ENCODE results near the gene PLXND1. TPM values are rescaled to one million over a fixed set of nuclear protein-coding genes. Genes with fewer than 3 reads are reported as not detected.

Gene PLXND1
- total RNA-seq, 1 experiment from 2014 or later: 47.3 TPM

- ChIA-PET CTCF (no interaction called here), POLR2A (no interaction called here), RAD21 (ENCODE audit: low non-redundant PET in 1 of 2, low total read pairs in 2 of 2, uncharacterized antibody in 2 of 2, unreplicated experiment in 2 of 2) (no interaction called here)
- Histone ChIP-seq H3K36me3 (ENCODE audit: control insufficient read depth in 1 of 2, insufficient read depth in 2 of 2, low read length in 2 of 2) (no peaks in the 10 kb centered on the region; a peak in 1 of 4 replicates), H3K27ac (ENCODE audit: low read depth, low read length) (no peak overlapping the region), H3K4me1 (ENCODE audit: control insufficient read depth in 1 of 2, insufficient read depth in 2 of 2, low read length in 2 of 2) (no peaks in the 10 kb centered on the region), H3K9me3 (ENCODE audit: control insufficient read depth in 1 of 2, insufficient read depth in 1 of 2, low read depth in 1 of 2, low read length in 2 of 2) (no peaks in the 10 kb centered on the region), H2AFZ (ENCODE audit: low read depth, low read length, poor library complexity, severe bottlenecking) (no peak overlapping the region), H4K20me1 (ENCODE audit: insufficient read depth) (no peaks in the 10 kb centered on the region), H3K4me3 (replicated peaks in 1 of 2; ENCODE audit: low read depth in 1 of 2, low read length in 2 of 2) (no peak overlapping the region), H3K9me2 (ENCODE audit: insufficient read depth) (no peaks in the 10 kb centered on the region), H3K4me2 (ENCODE audit: low read length) (no peak overlapping the region), H3K79me2 (ENCODE audit: insufficient read depth, low read length) (no peaks in the 10 kb centered on the region), H3K27me3 (ENCODE audit: insufficient read depth, low read length) (no peaks in the 10 kb centered on the region), H3K9ac (ENCODE audit: low read length) (no peak overlapping the region)
- ATAC-seq (no peak), DNase-seq (ENCODE audit: low read depth, low spot score) (no peak)
- no TSS peak for BruUV-seq (replicated peaks)
- intact Hi-C loops (cut with micrococcal nuclease): no loop called here
- TF ChIP-seq TCF7L2 (IDR thresholded peaks at IDR 0.05; ENCODE audit: borderline replicate concordance, extremely low read depth, insufficient read depth, insufficient read length): no peak
- TF ChIP-seq YY1 (IDR thresholded peaks at IDR 0.05; ENCODE audit: extremely low read depth, insufficient replicate concordance, low read depth, low read length): no peak
- no peak for TF ChIP-seq ATF3 (IDR thresholded peaks at IDR 0.05)
- no peak for TF ChIP-seq CTCF (IDR thresholded peaks at IDR 0.05 in 2 of 3, conservative IDR thresholded peaks at IDR 0.05 in 1 of 3; ENCODE audit: borderline replicate concordance in 1 of 3, insufficient read depth in 1 of 3, low read depth in 2 of 3, low read length in 2 of 3)
Observed at GRCh38 chr3:129575997-129576384, 30.5 kb downstream of the PLXND1 start.

DNA sequence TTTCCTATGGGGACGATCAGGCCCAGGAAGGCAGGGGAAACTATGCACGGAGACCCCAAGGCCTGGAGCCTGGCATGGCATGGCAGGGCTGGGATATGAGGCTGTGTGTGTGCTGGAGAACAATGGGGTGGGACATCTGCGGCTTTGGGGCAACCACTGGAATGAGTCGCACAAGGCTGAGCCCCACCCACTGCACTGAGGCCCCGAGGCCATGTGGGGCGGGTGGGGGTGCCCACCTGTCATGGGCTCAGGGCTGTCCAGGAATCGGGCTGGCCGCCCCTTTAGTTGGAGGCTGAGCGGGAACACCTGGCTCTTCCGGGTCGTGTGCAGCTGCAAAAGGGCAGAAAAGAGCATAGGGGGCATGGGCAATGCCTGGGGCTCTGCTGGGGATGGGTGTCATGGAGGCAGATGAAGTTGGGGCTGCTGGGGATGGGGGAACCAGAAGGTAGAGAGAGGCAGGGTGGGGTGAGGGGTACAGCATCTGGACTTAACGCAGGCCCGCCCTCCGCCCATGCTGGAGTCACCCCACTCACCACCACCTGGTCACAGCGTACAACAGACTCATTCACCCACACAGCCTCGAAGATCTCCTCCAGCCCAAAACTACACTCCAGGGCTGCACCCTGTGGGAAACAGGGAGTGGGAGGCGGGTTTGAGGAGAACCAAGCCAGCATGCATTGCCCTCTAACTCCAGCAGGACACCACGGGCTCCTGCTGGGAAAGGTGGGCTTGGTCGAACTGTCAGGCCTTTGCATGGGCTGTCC lies 31.1 kb downstream of the PLXND1 start:
- TF ChIP-seq SIN3A (IDR thresholded peaks at IDR 0.05; ENCODE audit: low read depth): no peak
- TF ChIP-seq EZH2phosphoT487 (IDR thresholded peaks at IDR 0.05; ENCODE audit: borderline replicate concordance): no peak
- no peak for TF ChIP-seq ELF1 (IDR thresholded peaks at IDR 0.05; ENCODE audit: borderline replicate concordance, low read depth)
- TF ChIP-seq, protein P1, sequence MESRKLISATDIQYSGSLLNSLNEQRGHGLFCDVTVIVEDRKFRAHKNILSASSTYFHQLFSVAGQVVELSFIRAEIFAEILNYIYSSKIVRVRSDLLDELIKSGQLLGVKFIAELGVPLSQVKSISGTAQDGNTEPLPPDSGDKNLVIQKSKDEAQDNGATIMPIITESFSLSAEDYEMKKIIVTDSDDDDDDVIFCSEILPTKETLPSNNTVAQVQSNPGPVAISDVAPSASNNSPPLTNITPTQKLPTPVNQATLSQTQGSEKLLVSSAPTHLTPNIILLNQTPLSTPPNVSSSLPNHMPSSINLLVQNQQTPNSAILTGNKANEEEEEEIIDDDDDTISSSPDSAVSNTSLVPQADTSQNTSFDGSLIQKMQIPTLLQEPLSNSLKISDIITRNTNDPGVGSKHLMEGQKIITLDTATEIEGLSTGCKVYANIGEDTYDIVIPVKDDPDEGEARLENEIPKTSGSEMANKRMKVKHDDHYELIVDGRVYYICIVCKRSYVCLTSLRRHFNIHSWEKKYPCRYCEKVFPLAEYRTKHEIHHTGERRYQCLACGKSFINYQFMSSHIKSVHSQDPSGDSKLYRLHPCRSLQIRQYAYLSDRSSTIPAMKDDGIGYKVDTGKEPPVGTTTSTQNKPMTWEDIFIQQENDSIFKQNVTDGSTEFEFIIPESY (IDR thresholded peaks at IDR 0.05; ENCODE audit: extremely low read depth, insufficient replicate concordance, low read length): no peak
- no peak for TF ChIP-seq ZFX (IDR thresholded peaks at IDR 0.05)
- no peak for TF ChIP-seq CEBPB (IDR thresholded peaks at IDR 0.05; ENCODE audit: low read depth)
- TF ChIP-seq TCF7L2 (IDR thresholded peaks at IDR 0.05; ENCODE audit: borderline replicate concordance, extremely low read depth, insufficient read depth, insufficient read length): no peak
- no peak for TF ChIP-seq ZNF274 (IDR thresholded peaks at IDR 0.05; ENCODE audit: low read depth, low read length)
- no peak for TF ChIP-seq POLR2AphosphoS5 (IDR thresholded peaks at IDR 0.05; ENCODE audit: low read depth, low read length)
- Histone ChIP-seq H2AFZ (ENCODE audit: low read depth, low read length, poor library complexity, severe bottlenecking) (no peak overlapping the region), H3K4me2 (ENCODE audit: low read length) (no peak overlapping the region), H3K79me2 (ENCODE audit: insufficient read depth, low read length) (no peaks in the 10 kb centered on the region), H3K9me3 (ENCODE audit: control insufficient read depth in 1 of 2, insufficient read depth in 1 of 2, low read depth in 1 of 2, low read length in 2 of 2) (no peaks in the 10 kb centered on the region), H3K4me3 (replicated peaks in 1 of 2; ENCODE audit: low read depth in 1 of 2, low read length in 2 of 2) (no peak overlapping the region), H3K4me1 (ENCODE audit: control insufficient read depth in 1 of 2, insufficient read depth in 2 of 2, low read length in 2 of 2) (no peaks in the 10 kb centered on the region), H3K27me3 (ENCODE audit: insufficient read depth, low read length) (no peaks in the 10 kb centered on the region), H3K9ac (ENCODE audit: low read length) (no peak overlapping the region), H3K36me3 (ENCODE audit: control insufficient read depth in 1 of 2, insufficient read depth in 2 of 2, low read length in 2 of 2) (no peaks in the 10 kb centered on the region; a peak in 1 of 4 replicates), H3K27ac (ENCODE audit: low read depth, low read length) (no peak overlapping the region), H3K9me2 (ENCODE audit: insufficient read depth) (no peaks in the 10 kb centered on the region), H4K20me1 (ENCODE audit: insufficient read depth) (no peaks in the 10 kb centered on the region)
- ATAC-seq (no peak), DNase-seq (ENCODE audit: low read depth, low spot score) (no peak)
- no TSS peak for BruUV-seq (replicated peaks)
- ChIA-PET RAD21 (ENCODE audit: low non-redundant PET in 1 of 2, low total read pairs in 2 of 2, uncharacterized antibody in 2 of 2, unreplicated experiment in 2 of 2) (no interaction called here), POLR2A (no interaction called here), CTCF (no interaction called here)
- intact Hi-C loops (cut with micrococcal nuclease): no loop called here

All from HCT116 (cell line).